ENCODE data around the gene MASTL.
"Not testable (repeated sequence)": the region's sequence is repeated elsewhere in the genome, so short reads cannot be mapped to it uniquely, and the experiment has no call there.

MASTL gene

GRCh38 chr10:27155066-27155754, at the start of gene MASTL:
MASTL (plus strand) TSS chr10:27155352; CDS start chr10:27155427, 75 bp downstream.
- DNase-seq (ENCODE audit: low read depth): peak; percentile 92

- no peak for DNase-seq (ENCODE audit: low read depth)
Measured at GRCh38 chr10:27108165-27108564, 47.0 kb upstream of the MASTL start.

GRCh38 chr10:27134371-27134770, 20.8 kb upstream of the MASTL start:
- no peak for DNase-seq (ENCODE audit: low read depth)

GRCh38 chr10:27138277-27138676, 16.9 kb upstream of the MASTL start:
- DNase-seq (ENCODE audit: low read depth): no peak

GRCh38 chr10:27143686-27144085, 11.5 kb upstream of the MASTL start:
- no peak for DNase-seq (ENCODE audit: low read depth)

GRCh38 chr10:27145937-27146336, 9.2 kb upstream of the MASTL start:
- DNase-seq (ENCODE audit: low read depth): no peak

GRCh38 chr10:27147701-27148100, 7.5 kb upstream of the MASTL start:
- no peak for DNase-seq (ENCODE audit: low read depth)

- no peak for DNase-seq (ENCODE audit: low read depth)
Measured at GRCh38 chr10:27150261-27150660, 4.9 kb upstream of the MASTL start.

- DNase-seq (ENCODE audit: low read depth): no peak
Measured at GRCh38 chr10:27152687-27153086, 2.5 kb upstream of the MASTL start.

- no peak for DNase-seq (ENCODE audit: low read depth)
Measured at GRCh38 chr10:27153329-27153728, 1.8 kb upstream of the MASTL start.

GRCh38 chr10:27153845-27154193, 1.3 kb upstream of the MASTL start:
- no peak for DNase-seq (ENCODE audit: low read depth)

- not testable (repeated sequence) for DNase-seq (ENCODE audit: low read depth)
Measured at GRCh38 chr10:27156566-27156965, 1.4 kb downstream of the MASTL start.

GRCh38 chr10:27157150-27157549, 2.0 kb downstream of the MASTL start:
- DNase-seq (ENCODE audit: low read depth): no peak

- DNase-seq (ENCODE audit: low read depth): no peak
Measured at GRCh38 chr10:27158421-27158820, 3.3 kb downstream of the MASTL start.

GRCh38 chr10:27169849-27170248, 14.7 kb downstream of the MASTL start:
- DNase-seq (ENCODE audit: low read depth): no peak

GRCh38 chr10:27188259-27188658, 33.1 kb downstream of the MASTL start:
- DNase-seq (ENCODE audit: low read depth): no peak

- DNase-seq (ENCODE audit: low read depth): no peak
Measured at GRCh38 chr10:27188897-27189296, 33.7 kb downstream of the MASTL start.

GRCh38 chr10:27190508-27190907, 35.4 kb downstream of the MASTL start:
- DNase-seq (ENCODE audit: low read depth): no peak

- no peak for DNase-seq (ENCODE audit: low read depth)
Measured at GRCh38 chr10:27192284-27192683, 37.1 kb downstream of the MASTL start.

- DNase-seq (ENCODE audit: low read depth): no peak
Measured at GRCh38 chr10:27197980-27198620, 42.9 kb downstream of the MASTL start.

GRCh38 chr10:27203806-27204205, 48.7 kb downstream of the MASTL start:
- DNase-seq (ENCODE audit: low read depth): no peak

- no peak for DNase-seq (ENCODE audit: low read depth)
Measured at GRCh38 chr10:27207350-27207749, 52.2 kb downstream of the MASTL start.

- DNase-seq (ENCODE audit: low read depth): peak; percentile 25
Measured at GRCh38 chr10:27223964-27224363, 68.8 kb downstream of the MASTL start.

GRCh38 chr10:27225011-27225590, 69.9 kb downstream of the MASTL start:
- DNase-seq (ENCODE audit: low read depth): no peak

All from activated T-cell treated with anti-CD3 and anti-CD28 coated beads for 1 hour (primary cell).